ENCODE data around the gene CLIC5.

Gene CLIC5

GRCh38 chr6:45997875-45998506 is 17.7 kb downstream of the CLIC5 start:
- DNase-seq (ENCODE audit: low read depth) = no peak

- no peak for DNase-seq (ENCODE audit: low read depth)
Measured at GRCh38 chr6:45991189-45991588, 24.5 kb downstream of the CLIC5 start.

DNA sequence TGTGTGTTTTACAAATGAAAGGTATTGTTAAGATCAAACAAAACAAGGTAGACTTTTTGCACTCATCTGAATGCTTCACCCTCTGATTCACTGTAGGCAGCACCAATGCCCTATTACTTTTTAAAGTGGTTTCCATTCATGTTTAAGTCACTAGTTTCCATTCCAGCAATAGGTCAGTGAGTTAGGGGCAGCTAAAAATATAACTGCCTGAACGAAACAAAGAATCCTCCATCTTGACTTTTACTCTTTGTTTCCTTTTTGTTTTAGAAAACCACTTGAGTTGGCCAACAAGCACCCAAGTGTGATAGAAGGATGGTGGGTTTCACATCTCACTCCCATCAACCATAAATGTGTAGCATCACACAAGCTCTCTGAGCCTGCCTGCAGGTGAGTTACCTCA is 25.5 kb downstream of the CLIC5 start:
- no peak for DNase-seq (ENCODE audit: low read depth)

DNA sequence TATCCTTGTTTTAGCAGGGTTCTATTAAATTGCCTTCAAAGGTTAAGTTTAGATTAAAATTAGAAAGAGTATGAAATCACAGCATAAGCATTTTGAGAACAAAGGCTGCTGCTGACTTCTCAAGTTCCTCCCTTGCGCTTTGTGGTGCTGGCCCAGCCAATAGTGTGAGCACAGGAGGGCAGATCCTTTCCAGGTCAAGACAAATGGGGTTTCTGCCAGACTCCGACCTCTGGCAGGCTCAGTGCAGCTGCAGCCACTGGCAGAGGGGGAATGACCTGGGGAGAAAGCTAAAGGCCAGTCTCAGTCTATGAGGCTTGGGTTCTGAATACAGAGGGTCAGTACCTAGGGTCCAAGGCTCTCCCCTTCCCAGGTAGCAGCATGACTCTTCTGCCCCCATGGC is 27.0 kb downstream of the CLIC5 start:
- DNase-seq (ENCODE audit: low read depth) = no peak

GRCh38 chr6:45987856-45988255 is 27.8 kb downstream of the CLIC5 start:
- DNase-seq (ENCODE audit: low read depth) = no peak

- no peak for DNase-seq (ENCODE audit: low read depth)
Measured at GRCh38 chr6:45986746-45987274, 28.9 kb downstream of the CLIC5 start.

DNA sequence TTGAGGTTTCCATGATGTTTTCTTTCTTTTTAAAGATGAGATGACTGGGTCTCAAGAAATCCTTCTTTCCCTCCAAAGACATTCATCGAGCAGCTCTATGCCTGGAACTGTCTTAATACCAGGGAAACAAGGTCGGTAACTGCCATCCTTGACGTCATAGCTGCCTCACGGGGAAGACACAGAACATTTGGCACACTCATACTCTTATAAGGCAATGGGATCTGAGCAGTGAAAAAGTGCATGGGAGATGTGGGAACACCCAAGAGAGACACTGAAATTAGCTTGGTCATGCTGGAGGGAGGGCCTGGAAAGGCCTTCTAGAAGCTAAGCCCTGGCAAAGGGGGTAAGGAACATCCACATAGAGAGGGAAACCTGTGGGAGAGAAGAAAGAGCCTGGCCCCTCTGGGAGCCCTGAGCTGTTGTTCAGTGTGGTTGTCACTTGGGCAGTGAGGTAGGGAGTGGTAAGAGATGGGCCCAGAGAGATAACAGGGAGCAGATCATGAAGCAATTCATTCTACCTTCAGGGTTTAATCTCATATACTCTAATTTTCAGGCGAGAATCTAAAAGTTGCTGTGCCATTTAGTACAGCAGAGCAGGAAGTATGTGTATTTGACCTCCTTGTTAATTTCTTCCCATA is 30.8 kb downstream of the CLIC5 start:
- DNase-seq (ENCODE audit: low read depth) = no peak

DNA sequence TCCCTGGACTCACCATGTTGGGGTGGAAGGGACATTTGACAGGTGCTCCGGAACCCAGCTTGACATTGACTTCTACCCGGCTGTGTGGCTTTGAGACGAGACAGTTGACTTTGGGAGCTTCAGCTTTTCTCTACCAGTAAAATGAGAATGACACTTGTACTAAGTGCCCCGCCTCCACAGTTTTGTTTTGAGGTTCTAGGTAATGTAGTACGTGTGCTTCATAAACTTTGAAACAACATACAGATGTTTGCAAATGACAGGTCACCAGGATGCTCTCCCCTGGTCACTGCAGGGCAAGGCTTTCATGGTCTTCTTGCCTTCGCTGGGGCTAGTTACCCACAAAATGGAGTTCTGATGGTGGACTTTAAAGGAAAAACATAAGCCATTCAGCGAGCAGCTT is 31.3 kb downstream of the CLIC5 start:
- DNase-seq (ENCODE audit: low read depth) = no peak

- no peak for DNase-seq (ENCODE audit: low read depth)
Measured at GRCh38 chr6:45983062-45983461, 32.6 kb downstream of the CLIC5 start.

- DNase-seq (ENCODE audit: low read depth) = no peak
Measured at GRCh38 chr6:45982280-45983036, 33.2 kb downstream of the CLIC5 start.

GRCh38 chr6:45981046-45981445 is 34.6 kb downstream of the CLIC5 start:
- DNase-seq (ENCODE audit: low read depth) = no peak

DNA sequence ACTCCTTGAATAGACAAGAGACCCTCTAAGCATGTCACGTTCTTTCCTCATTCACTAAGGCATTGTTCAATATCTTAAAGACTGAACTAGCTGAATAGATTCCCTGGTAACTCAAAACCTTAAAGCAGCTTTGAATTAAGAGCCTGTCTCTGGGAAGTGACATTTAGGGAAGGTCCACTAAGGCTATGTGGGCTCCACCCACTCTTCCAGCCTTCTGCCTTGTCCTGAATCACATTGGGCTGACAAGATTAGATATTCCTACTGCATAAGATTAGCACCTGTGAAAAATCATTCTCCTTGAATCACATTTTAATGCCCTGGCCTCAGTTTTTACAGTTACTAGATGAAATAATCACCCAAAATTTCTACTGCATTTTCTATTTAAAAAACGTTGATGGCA is 36.3 kb downstream of the CLIC5 start:
- no peak for DNase-seq (ENCODE audit: low read depth)

GRCh38 chr6:45974596-45974995 is 41.1 kb downstream of the CLIC5 start:
- no peak for DNase-seq (ENCODE audit: low read depth)

- no peak for DNase-seq (ENCODE audit: low read depth)
Measured at GRCh38 chr6:45972795-45973503, 42.7 kb downstream of the CLIC5 start.

DNA sequence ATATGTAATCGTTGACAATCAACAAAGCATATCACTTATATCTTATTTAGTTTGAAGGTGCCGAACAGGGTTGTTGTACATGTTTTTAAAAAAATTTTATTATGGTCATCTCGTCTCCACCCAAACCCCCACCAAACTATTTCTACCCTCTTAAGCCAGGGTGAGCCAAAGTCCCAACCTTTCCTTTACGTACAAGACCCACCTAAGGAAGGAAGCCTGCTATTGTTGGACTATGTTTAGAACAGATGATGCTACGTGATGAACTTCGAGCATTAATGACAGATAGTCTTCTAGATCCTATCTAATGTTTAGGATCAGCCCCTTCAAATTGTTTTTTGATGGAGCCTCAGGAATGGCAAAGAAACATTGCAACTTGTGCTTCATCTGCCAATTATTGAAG is 44.4 kb downstream of the CLIC5 start:
- no peak for DNase-seq (ENCODE audit: low read depth)

DNA sequence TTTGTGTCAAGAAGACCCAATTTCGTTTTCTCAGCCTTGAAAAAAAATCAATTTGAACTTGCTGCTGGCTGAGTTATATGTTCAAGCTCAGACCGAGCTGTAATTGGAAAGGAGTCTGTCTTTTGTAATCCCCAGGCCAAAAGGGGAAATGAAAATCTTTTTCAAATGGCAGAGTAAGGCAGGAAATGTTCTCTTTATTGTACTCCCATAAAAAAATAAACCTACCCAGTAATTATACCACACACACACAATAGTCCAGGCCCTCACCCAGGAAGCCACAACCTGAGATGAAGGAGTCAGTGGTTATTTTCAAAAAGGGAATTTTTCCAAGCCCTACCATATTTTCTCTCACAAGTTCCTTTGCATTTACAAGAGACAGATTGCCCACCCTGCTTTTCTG is 45.3 kb downstream of the CLIC5 start:
- DNase-seq (ENCODE audit: low read depth) = no peak

GRCh38 chr6:45969883-45970282 is 45.8 kb downstream of the CLIC5 start:
- no peak for DNase-seq (ENCODE audit: low read depth)

GRCh38 chr6:45969026-45969425 is 46.6 kb downstream of the CLIC5 start:
- DNase-seq (ENCODE audit: low read depth) = no peak

DNA sequence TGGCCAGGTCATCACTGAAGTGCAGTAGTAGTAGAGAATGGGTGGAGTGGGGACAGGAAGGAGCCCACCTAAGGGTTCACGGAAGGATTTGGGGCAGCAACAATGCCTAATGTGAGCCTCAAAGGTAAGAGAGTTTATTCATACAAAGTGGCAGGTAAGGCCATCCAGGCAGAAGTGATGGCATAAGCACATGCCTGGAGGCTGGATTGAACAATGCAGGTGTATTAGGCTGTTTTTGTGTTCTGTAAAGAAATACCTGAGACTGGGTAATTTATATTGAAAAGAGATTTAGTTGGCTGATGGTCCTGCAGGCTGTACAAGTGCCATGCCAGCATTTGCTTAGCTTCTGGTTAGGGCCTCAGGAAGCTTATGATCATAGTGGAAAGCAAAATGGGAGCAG is 48.3 kb downstream of the CLIC5 start:
- no peak for DNase-seq (ENCODE audit: low read depth)

- no peak for DNase-seq (ENCODE audit: low read depth)
Measured at GRCh38 chr6:45966797-45967196, 48.9 kb downstream of the CLIC5 start.

- no peak for DNase-seq (ENCODE audit: low read depth)
Measured at GRCh38 chr6:45966340-45966739, 49.3 kb downstream of the CLIC5 start.

GRCh38 chr6:45965792-45966191 is 49.9 kb downstream of the CLIC5 start:
- DNase-seq (ENCODE audit: low read depth) = no peak

DNA sequence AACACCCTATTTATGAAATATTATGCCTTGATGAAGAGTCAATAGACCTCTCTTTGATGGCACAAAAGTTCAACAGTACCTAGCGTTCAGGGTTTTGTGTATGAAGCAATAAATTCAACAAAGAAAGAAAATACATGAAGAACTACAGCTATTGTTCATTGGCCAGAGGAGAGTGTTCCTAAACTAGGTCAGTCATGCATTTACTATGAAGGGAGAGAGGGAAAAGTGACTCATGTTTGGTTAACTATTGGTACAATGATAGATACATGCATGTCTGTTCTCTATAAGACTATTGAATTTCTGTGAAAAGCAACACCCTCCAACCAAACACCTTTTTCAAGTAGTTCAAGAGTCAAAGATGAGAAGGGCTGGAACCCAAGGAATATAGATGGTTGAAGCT is 50.7 kb downstream of the CLIC5 start:
- no peak for DNase-seq (ENCODE audit: low read depth)

Data from stimulated activated CD4-positive, alpha-beta T cell treated with anti-CD3 and anti-CD28 coated beads, Interleukin-2, amount 100 ng/mL, for 4 hours (primary cell).